Activated T-cell treated with anti-CD3 and anti-CD28 coated beads, Interleukin-2, amount 50 U/mL, for 48 hours (primary cell): Measurements from ENCODE around the gene SLCO1B1.
"Not testable (repeated sequence)": the region's sequence is repeated elsewhere in the genome, so short reads cannot be mapped to it uniquely, and the experiment has no call there.

Experiments used
- DNase-seq, 2 experiments: peaks; one replicate each; pipeline ENCODE4 v3.0.0-alpha.2; 2020

SLCO1B1 gene, protein sequence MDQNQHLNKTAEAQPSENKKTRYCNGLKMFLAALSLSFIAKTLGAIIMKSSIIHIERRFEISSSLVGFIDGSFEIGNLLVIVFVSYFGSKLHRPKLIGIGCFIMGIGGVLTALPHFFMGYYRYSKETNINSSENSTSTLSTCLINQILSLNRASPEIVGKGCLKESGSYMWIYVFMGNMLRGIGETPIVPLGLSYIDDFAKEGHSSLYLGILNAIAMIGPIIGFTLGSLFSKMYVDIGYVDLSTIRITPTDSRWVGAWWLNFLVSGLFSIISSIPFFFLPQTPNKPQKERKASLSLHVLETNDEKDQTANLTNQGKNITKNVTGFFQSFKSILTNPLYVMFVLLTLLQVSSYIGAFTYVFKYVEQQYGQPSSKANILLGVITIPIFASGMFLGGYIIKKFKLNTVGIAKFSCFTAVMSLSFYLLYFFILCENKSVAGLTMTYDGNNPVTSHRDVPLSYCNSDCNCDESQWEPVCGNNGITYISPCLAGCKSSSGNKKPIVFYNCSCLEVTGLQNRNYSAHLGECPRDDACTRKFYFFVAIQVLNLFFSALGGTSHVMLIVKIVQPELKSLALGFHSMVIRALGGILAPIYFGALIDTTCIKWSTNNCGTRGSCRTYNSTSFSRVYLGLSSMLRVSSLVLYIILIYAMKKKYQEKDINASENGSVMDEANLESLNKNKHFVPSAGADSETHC

DNA sequence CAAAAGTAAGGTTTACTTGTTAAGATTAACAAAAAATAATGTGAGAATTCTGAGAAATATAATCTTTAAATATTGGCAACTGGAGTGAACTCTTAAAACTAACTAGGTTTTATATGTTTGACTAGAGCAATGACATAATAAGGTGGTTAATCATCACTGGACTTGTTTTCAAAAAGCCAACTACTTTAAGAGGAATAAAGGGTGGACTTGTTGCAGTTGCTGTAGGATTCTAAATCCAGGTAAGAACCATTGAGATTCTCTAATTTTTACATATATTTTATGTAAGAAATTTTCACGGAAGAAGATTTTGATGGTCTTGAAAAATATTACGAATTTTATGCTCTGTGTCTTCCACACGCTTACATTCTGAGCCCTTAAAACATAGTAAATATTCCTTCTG lies at the start of gene SLCO1B1:
SLCO1B1 (plus strand) TSS at position 197 of the 400 bp plus-strand sequence. CDS start 10,381 bp downstream, outside the sequence.
- no peak for DNase-seq

DNA sequence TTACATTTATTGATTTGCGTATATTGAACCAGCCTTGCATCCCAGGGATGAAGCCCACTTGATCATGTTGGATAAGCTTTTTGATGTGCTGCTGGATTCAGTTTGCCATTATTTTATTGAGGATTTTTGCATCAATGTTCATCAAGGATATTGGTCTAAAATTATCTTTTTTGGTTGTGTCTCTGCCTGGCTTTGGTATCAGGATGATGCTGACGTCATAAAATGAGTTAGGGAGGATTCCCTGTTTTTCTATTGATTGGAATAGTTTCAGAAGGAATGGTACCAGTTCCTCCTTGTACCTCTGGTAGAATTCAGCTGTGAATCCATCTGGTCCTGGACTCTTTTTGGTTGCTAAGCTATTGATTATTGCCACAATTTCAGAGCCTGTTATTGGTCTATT lies 46.2 kb upstream of the SLCO1B1 start:
- not testable (repeated sequence) for DNase-seq

DNA sequence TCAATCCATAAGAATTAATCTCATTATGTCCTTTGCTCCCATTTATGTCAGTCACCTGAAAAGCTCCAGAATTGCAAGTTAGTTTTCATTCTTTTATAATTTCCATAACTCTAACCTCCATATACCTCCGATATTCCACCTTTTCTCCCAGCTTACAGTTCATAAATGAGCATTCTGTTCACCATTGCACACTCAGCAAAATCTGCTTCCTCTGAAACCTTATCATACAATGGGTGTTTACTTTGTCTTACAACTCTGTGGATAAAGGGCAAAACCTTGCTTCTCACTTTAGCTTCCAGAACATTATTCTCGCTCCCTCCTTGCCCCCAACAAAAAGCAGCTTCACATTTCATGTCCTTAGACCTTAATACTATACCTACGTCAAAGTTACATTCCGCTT lies 19.3 kb upstream of the SLCO1B1 start:
- DNase-seq: no peak

DNA sequence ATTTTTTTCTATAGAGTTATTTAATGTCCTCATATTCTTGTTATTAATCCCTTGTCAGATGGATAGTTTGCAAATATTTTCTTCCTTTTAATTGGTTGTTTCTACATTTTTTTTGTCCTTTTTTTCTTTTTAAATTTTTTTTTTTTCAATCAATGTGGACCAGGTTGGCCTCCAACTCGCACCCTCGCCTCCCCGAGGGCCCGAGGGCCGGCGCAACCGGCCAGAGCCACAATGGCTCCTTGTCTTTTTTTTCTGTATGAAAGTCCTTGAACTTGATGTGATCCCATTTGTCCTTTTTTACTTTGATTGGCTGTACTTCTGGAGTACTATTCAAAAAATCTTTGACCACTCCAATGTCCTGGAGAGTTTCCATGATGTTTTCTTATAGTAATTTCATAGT lies 17.7 kb upstream of the SLCO1B1 start:
- no peak for DNase-seq

DNA sequence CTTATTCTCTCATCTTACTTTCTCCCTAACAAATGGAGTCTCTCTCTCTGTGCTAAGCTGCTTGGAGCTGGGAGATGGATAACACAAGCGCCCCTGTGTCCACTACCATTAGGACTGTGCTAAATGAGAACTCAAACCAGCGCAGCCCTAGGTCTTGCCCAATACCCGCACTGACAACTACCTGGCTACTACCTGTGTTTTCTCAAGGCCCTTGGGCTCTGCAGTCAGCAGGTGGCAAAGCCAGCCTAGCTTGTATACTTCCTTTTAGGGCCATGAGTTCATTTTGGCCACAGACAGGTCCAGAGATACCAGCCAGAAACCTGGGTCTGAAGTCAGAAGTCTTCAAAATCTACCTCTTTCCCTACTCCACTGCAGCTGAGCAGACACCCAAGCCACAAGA lies 13.0 kb upstream of the SLCO1B1 start:
- no peak for DNase-seq

DNA sequence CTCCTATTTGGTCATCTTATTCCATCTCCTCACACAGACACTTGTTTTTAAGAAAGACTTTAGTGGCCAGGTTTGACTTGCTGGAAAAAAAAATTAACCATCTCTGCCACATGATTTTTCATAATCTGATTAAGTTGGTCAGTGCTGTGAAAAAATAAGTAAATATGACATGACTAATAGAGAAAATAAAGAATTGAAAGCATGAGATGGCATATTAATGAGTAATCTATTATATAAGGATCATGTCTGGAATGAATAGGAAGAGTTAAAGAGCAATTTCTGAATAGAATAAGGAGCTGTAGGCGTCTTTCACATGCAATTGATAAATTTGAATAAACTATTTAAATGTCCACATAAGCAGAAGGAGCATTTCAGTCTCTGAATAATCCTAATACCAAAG lies 12.2 kb upstream of the SLCO1B1 start:
- DNase-seq: no peak

DNA sequence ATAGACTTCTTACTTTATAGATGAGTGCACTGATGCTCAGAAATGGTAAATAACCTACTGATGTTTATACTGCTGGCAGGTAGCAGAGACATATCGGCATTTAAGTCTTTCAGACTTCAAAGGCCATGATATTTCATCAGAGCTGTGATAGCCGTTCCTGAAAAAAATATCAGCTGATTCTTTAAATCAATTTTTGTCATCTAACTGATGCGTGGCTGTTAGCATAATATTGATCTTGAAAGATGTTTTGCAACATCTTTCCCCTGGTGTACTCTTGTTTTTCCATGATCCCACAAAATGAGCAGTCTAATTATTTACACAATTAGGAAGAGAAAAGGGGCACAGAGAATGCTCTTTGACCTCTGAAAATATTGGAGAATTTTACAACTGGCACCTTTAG lies 1.6 kb upstream of the SLCO1B1 start:
- DNase-seq: no peak

DNA sequence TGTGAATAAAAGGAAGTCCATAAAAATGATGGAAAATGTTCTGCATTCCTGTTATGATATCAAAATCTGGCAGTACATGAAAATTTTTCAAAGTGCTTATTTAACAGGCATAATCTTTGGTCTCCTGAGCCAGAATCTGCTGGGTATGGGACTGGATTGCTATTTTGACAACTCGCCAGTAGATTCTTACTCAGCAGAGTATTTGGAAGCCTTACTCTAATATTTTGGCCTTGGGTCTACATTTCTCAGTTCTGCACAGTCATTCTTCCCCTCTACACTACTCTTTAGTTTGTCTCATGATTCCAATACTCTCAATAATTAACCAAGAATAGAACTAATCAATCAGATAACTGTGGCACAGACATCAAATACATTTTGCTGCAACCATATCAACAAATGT lies 1.1 kb upstream of the SLCO1B1 start:
- DNase-seq: no peak

DNA sequence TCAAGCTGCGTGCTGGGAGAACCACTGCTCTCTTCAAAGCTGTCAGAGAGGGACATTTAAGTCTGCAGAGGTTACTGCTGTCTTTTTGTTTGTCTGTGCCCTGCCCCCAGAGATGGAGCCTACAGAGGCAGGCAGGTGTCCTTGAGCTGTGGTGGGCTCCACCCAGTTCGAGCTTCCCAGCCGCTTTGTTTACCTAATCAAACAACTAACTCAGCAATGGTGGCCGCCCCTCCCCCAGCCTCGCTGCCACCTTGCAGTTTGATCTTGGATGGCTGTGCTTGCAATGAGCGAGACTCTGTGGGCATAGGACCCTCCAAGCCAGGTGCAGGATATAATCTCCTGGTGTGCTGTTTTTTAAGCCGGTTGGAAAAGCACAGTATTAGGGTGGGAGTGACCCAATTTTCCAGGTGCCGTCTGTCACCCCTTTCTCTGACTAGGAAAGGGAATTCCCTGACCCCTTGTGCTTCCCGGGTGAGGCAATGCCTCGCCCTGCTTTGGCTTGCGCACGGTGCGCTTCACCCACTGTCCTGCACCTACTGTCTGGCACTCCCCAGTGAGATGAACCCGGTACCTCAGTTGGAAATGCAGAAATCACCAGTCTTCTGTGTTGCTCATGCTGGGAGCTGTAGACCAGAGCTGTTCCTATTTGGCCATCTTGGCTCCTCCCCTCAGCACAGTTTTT lies 6.5 kb downstream of the SLCO1B1 start:
- DNase-seq: not testable (repeated sequence)

DNA sequence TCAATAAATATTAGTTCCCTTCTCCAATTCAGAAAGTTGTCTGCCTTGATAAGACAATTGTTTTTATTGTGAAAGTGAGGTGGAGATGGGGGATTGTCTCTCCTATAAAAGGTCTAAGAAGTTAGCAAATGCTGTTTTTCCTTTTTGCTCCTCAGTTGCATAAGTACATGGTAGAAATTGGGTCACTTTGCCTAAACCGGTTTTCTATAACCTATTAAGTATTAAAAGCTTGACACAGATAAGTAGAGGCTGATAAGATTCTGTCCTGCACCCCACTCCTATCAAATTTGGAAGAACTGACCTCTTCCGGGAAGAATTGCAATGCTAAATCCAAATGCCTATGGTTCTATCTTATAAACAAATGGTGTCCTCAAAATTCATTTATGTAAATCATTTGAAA lies 7.0 kb downstream of the SLCO1B1 start:
- no peak for DNase-seq

DNA sequence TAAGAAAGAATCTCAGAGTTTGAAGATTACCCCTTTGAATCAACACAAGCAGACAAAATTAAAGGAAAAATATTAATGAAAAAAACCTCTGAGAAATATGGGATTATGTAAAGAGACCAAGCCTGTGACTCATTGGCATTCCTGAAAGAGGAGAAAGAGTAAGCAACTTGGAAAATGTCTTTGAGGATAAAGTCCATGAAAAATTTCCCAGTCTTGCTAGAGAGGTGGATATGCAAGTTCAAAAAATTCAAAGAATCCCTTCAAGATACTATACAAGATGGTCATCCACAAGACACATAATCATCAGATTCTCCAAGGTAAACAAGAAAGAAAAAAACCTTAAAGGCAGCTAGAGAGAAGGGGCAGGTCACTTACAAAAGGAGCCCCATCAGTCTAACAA lies 13.3 kb downstream of the SLCO1B1 start:
- DNase-seq: no peak

DNA sequence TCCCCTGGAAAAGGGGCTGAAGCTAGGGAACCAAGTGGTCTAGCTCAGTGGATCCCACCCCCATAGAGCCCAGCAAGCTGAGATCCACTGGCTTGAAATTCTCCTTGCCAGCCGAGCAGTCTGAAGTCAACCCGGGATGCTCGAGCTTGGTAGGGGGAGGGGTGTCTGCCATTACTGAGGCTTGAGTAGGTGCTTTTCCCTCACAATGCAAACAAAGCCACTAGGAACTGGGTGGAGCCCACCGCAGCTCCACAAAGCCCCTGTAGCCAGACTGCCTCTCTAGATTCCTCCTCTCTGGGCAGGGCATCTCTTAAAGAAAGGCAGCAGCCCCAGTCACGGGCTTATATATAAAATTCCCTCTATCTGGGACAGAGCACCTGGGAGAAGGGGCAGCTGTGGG lies 18.9 kb downstream of the SLCO1B1 start:
- not testable (repeated sequence) for DNase-seq

DNA sequence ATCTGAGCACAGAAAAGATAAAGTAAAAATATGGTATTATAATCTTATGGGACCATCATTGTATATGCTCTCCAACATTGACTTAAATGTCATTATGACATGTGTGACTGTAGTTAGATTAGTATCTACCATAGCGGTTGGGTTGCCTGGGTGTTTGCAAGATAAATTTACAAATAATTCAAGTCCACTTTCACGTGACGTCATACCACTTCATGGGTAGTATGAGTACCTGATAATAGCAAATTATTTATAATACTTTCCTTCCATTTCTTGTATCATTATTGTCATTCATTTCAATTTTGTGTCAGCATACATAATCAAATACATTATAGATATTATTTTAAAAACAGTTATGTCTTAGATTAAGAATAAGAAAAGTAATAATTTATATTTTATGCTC lies 20.2 kb downstream of the SLCO1B1 start:
- no peak for DNase-seq

DNA sequence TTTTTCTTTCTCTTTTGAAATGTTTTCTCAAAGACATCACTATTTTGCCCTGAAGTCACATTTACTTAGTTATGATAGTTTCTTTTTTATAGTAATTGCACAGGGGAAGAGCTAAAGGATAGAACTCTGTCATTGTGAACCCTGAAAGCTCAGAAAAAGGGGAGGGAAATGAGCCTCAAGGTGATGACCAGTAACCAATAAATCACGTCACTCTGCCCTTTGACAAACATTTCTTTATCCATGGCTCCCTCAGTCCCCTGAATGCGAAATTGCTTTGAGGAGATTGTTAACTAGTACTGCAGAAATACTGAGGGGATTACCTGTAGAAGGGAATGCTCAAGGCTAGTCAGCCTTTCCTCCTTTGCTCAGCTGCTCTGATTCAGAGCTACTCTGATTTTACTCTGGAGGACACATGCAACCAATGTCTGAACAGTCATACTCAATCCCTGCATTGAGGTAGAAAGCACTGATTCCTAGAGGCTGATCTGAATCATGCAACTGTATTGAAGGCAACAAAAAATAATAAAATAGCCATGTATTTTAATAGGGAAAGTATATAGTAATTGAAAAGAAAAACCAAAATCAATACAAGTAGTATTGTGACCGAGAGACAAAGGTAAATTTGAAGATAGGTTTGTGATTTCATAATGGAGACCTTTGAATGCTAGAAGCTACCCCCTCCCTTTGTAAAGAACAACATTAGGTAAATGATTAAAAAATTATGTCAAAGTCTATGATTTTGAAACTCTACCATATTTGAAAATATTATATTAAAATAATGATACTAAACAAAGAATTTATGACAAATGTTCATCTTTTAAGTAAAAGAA lies 24.7 kb downstream of the SLCO1B1 start:
- no peak for DNase-seq

DNA sequence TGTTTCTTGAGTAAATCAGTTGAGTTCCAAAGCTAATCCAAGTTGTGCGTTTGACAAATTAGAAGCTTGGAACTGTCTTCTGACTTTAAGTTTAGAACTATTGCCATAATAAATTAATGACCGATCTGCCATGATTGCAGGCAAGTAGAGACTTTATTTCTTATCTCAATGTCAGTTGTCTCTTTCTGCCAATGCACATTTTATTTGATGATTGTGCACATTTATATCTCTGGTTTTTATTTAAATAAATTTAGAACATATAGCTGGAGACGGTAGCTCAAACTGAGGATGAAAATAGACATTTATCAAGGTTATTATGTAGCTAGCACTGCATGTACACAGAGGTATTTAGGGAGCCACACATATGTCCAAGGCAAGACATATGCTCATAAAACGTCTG lies 34.1 kb downstream of the SLCO1B1 start:
- no peak for DNase-seq

DNA sequence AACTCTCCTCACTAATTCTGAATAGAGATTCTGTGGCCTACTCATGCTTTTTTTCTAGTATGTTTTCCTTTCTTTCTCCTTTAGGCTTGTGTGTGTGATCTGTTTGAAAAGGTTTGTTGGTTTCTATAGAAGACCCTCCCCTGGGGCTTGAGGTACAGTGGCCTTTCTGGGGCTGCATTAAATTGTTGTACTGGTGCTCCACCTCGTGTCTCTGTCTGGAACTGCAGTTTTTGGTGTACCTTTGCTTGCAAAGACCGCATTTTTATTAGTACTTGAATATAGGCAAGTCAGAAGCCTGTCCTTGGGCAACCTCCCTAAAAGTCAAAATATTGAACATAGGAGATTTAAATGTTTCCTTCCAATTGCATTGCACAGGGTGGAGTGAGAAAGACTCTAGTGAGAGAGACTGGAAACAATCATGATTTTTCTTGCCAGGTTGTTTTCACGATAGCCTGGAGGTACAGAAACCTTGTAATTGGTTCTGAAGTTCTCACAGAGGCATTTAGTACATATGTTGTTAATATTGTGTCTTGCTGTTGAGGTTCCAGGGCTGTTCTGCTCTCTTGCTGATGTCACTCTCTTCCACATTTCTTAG lies 39.0 kb downstream of the SLCO1B1 start:
- peak; percentile 46 to 54 for DNase-seq

DNA sequence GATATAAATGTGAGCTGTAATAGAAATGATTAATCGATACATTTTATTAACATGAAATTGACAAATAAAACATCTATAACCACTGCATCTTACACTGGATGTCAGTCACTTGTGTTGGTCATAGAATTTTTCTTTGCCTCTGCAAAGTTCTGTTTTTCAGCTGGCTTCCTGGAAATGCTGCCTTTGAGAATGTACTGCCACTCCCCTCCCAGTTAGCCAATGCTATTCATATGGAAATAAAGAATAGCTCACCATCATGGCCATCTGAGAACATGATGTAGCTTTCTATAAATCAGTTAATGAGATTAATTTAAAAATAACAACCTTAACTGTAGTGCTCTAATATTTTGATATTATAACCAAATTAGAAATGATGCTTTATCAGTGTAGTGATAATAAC lies 41.1 kb downstream of the SLCO1B1 start:
- no peak for DNase-seq

DNA sequence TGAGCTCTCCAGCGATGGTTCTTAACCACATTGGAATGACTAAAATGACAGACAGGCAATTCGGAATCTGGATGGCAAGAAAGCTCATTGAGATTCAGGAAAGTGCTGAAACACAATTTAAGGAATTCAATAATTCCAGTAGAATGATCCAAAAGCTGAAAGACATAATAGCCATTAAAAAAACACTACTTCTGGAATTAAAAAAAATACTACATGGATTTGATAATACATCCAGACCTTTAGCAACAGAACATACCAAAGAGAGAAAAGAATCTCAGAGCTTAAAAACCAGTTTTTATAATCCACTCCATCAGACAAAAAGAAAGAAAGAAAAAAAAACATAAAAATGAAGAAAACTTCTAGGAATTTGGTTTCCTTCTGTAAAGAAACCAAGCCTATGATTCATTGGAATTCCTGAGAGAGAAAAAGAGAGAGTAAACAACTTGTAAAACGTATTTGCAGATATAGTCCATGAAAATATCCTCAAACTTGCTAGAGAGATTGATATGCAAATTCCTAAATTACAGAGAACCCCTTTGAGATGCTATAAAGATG lies 52.8 kb downstream of the SLCO1B1 start:
- no peak for DNase-seq

DNA sequence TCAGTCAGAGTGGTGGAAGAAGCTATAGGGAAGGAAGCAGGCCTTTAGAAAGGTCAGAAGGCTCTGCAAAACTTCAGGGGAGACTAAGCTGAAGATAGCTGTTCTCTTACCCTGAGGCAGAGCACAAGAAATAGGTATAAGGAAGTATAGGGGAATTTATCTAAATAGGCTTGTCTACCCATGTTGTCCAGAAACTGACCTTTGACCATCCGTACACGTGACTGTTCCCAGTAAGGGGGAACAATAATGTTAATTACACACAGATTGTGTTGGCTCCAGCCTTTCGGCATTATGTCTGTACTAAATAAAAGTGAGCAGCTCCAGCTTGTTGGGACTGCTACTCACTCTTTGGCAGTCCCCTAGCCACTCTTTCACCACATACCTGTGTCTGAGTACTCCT lies 59.0 kb downstream of the SLCO1B1 start:
- no peak for DNase-seq

DNA sequence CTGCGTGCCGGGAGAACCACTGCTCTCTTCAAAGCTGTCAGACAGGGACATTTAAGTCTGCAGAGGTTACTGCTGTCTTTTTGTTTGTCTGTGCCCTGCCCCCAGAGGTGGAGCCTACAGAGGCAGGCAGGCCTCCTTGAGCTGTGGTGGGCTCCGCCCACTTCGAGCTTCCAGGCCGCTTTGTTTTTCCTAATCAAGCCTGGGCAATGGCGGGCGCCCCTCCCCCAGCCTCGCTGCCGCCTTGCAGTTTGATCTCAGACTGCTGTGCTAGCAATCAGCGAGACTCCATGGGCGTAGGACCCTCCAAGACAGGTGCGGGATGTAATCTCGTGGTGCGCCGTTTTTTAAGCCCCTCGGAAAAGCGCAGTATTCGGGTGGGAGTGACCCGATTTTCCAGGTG lies 83.4 kb downstream of the SLCO1B1 start:
- DNase-seq: not testable (repeated sequence)

DNA sequence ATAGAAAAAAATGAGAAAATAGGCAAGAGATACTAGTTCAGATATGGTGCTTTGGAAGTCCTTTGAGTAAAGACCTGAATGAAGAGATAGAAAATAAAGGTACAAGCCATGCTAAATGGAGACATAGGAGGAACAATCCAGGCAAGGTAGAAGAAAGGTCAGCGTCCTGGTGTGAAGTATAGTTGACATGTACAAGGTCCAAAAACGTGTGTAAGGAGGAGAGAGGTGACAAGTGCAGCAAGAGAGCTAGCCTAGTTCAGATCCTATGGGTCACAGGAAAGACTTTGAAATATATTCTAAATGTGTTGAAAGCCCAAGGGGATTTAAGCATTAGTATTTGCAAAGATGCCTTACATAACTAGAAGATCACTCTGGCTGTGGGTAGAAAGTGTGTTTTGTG lies 88.2 kb downstream of the SLCO1B1 start:
- DNase-seq: no peak

DNA sequence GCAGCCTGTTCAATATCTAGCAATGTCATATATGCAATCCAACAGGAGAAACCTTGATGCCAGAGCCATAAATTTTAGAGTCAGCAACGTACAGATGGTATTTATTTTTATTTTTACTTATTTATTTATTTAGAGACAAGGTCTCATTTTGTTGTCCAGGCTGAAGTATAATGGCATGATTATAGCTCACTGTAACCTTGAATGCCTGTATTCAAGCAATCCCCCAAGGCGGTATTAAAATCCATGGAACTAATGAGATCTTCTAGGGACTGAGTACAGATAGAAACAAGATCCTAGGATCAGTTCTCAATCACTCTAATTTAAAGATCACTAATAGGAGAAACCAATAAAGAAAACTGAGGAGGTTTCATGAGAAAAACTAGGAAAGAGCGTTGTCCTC lies 89.3 kb downstream of the SLCO1B1 start:
- no peak for DNase-seq
